ENCODE measurements around the gene TSPYL6.

Gene TSPYL6

GRCh38 chr2:54260241-54260595, 4.2 kb upstream of the TSPYL6 start:
- intact Hi-C loops (cut with DNase I): no loop called here
- DNase-seq: no peak

- no peak for DNase-seq
- intact Hi-C loops (cut with DNase I): no loop called here
Observed at GRCh38 chr2:54259413-54260240, 3.6 kb upstream of the TSPYL6 start.

- no peak for DNase-seq
- intact Hi-C loops (cut with DNase I): no loop called here
Observed at GRCh38 chr2:54258166-54258565, 2.1 kb upstream of the TSPYL6 start.

- intact Hi-C loops (cut with DNase I): no loop called here
- DNase-seq: no peak
Observed at GRCh38 chr2:54255230-54256090, 569 bp downstream of the TSPYL6 start.

GRCh38 chr2:54254180-54254579, 1.8 kb downstream of the TSPYL6 start:
- intact Hi-C loops (cut with DNase I): no loop called here

GRCh38 chr2:54249629-54250028, 6.4 kb downstream of the TSPYL6 start:
- intact Hi-C loops (cut with DNase I): no loop called here
- DNase-seq: no peak

More at GRCh38 chr2:54254180-54254579, 1.8 kb downstream of the TSPYL6 start:
- DNase-seq: peak in 1 of 42 donors; percentile 19

GRCh38 chr2:54247115-54247514, 8.9 kb downstream of the TSPYL6 start:
- intact Hi-C loops (cut with DNase I): no loop called here
- DNase-seq: no peak

- DNase-seq: no peak
- intact Hi-C loops (cut with DNase I): no loop called here
Observed at GRCh38 chr2:54240515-54241469, 15.2 kb downstream of the TSPYL6 start.

- no peak for DNase-seq
- intact Hi-C loops (cut with DNase I): no loop called here
Observed at GRCh38 chr2:54239427-54239826, 16.6 kb downstream of the TSPYL6 start.

GRCh38 chr2:54237428-54237827, 18.6 kb downstream of the TSPYL6 start:
- intact Hi-C loops (cut with DNase I): no loop called here
- DNase-seq: no peak

- no peak for DNase-seq
- intact Hi-C loops (cut with DNase I): no loop called here
Observed at GRCh38 chr2:54233832-54234649, 22.0 kb downstream of the TSPYL6 start.

- intact Hi-C loops (cut with DNase I): no loop called here
- DNase-seq: peak in 6 of 42 donors; percentile 8 to 49 (median 18)
Observed at GRCh38 chr2:54228945-54229344, 27.1 kb downstream of the TSPYL6 start.

GRCh38 chr2:54227798-54228197, 28.2 kb downstream of the TSPYL6 start:
- intact Hi-C loops (cut with DNase I): no loop called here
- DNase-seq: no peak

GRCh38 chr2:54226260-54226659, 29.8 kb downstream of the TSPYL6 start:
- intact Hi-C loops (cut with DNase I): no loop called here
- peak in 2 of 42 donors; percentile 28 to 44 for DNase-seq

- peak in 4 of 42 donors; percentile 10 to 29 (median 22) for DNase-seq
- intact Hi-C loops (cut with DNase I): no loop called here
Observed at GRCh38 chr2:54224997-54225396, 31.0 kb downstream of the TSPYL6 start.

GRCh38 chr2:54213082-54213481, 42.9 kb downstream of the TSPYL6 start:
- DNase-seq: no peak
- intact Hi-C loops (cut with DNase I): no loop called here

GRCh38 chr2:54212456-54212855, 43.6 kb downstream of the TSPYL6 start:
- no peak for DNase-seq
- intact Hi-C loops (cut with DNase I): no loop called here

- intact Hi-C loops (cut with DNase I): loop anchor here (5.0 to 10.0 kb wide), 2 partner anchors 105 to 123 kb away; a partner anchor contains a TSS
- DNase-seq: no peak
Observed at GRCh38 chr2:54209379-54209778, 46.6 kb downstream of the TSPYL6 start.
